Measurements from ENCODE around the gene TBC1D2B.

- TF ChIP-seq, protein P1, sequence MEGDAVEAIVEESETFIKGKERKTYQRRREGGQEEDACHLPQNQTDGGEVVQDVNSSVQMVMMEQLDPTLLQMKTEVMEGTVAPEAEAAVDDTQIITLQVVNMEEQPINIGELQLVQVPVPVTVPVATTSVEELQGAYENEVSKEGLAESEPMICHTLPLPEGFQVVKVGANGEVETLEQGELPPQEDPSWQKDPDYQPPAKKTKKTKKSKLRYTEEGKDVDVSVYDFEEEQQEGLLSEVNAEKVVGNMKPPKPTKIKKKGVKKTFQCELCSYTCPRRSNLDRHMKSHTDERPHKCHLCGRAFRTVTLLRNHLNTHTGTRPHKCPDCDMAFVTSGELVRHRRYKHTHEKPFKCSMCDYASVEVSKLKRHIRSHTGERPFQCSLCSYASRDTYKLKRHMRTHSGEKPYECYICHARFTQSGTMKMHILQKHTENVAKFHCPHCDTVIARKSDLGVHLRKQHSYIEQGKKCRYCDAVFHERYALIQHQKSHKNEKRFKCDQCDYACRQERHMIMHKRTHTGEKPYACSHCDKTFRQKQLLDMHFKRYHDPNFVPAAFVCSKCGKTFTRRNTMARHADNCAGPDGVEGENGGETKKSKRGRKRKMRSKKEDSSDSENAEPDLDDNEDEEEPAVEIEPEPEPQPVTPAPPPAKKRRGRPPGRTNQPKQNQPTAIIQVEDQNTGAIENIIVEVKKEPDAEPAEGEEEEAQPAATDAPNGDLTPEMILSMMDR (IDR thresholded peaks at IDR 0.05) = no peak
- no peak for TF ChIP-seq POLR2A (IDR thresholded peaks at IDR 0.05)
Observed at GRCh38 chr15:77985931-77986480, 91.5 kb downstream of the TBC1D2B start.

Data from lower leg skin (tissue), 3 donors.